Activated naive CD8-positive, alpha-beta T cell treated with anti-CD3 and anti-CD28 coated beads, Interleukin-2, amount 50 U/mL, for 16 hours (primary cell): ENCODE data around the gene UBE3D.
"Not testable (repeated sequence)": the region's sequence is repeated elsewhere in the genome, so short reads cannot be mapped to it uniquely, and the experiment has no call there.

Source experiments
- DNase-seq: peaks from one replicate; pipeline ENCODE4 v3.0.0-alpha.2; 2020; ENCODE audit warnings: low read depth, low spot score

Gene UBE3D

DNA sequence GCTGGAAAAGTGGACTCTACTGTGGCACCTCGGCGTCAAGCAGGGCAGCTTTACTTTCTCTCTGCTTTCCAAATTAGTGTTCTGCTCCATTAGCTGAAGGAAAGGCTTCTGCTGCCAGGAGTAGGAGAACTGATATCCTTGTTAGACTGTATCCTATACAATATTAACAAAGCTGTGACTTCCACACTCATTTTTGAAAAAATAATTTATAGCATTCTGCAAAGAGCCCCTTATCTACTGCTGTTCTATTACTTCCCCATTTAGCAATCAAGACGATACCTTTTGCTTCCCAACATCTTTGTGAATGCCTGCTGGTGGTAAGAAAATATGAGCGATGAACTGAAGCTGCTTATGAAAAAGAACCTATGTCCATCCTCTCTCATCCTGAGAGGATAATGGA, 151.1 kb downstream of the UBE3D start:
- no peak for DNase-seq

DNA sequence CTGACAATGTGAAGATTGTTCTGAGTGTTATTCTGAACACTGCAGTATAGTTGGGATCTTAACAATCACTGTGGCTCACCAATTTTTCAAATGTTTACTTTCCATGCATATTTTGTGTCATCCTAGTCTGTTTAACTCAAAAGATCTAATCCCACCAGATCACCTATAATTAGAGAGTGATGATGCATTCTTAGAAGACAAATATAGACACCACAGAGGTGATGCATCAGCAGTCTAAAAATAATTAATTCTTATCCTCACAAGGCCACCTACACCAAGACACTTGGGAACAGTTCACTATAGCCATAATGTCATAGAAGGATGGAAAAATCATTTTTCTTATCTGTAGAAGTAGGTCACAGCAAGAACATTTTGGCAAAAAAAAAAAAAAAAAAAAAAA, 154.8 kb downstream of the UBE3D start:
- no peak for DNase-seq

DNA sequence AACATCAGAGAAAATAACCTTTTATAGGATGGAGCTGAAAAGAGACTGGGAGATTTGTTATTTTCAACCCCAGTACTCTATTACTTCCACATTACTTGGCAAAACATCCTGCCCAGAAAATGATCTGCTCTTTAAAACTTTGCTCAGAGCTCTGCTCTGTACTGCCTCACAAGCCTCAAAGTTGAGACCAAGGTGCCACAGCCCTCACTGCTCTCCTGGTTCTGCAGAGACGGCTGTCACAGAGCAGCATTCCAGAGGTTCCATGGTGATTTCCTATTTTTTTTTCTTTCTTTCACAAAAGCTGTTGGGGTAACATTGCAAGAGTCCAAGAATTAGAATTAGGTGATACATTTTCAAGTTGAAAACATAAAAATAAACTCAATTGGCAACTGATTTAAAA, 155.2 kb downstream of the UBE3D start:
- no peak for DNase-seq

DNA sequence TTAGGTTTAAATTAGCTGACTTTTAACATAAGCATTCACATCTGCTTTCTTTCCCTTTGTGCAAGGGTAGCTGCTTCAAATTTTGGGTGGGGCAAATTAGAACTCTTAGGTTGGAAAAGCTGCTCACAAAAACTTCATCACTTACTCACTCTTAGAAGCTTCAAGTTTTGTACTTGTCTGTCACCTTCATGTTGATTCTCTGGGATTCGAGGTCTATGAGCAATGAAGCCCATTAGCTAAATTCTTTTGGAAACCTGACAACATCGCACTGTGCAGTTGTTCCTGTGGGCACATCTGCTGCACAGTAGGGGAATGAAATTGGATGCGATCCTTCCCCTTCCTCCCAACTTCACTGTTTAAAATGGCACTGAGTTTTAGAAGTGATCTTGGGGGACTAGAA, 156.1 kb downstream of the UBE3D start:
- DNase-seq = no peak

DNA sequence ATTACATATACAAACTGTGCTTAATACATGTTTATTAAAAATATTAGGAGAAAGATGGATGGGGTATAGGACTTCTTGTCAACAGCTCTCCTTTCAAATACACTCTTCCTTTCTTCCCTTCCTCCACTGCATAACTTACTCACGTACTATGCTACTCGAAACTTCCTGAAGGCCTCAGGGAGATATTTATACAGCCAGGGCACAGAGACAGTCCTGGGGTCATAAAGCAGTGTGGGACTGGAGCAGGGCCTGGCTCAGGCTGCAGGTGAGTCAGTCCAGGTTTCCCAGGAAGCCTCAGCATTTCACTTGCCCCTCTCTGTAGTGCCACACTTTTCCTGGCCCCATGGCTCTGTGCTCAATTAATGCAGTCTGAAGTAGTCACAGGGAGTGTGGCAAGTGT, 157.0 kb downstream of the UBE3D start:
- DNase-seq = no peak

DNA sequence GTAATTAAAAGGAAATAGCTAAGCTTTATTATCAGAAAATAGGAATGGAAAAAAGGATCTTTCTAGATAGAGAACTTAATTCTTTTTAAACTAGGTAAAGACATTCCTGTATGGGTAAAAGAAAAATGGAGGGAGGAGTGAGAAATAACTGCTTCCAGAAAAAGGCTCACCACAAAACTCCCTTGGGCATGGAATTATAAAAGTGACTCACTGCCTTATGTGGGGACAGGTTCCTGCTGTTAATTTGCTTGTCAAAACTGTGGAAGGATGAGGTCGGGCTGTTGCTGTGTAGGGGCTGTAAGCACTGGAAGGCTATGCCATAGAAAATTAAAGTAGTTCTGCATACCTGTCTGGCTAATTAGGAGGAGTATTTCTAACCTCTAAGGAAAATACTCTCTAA, 158.7 kb downstream of the UBE3D start:
- no peak for DNase-seq

DNA sequence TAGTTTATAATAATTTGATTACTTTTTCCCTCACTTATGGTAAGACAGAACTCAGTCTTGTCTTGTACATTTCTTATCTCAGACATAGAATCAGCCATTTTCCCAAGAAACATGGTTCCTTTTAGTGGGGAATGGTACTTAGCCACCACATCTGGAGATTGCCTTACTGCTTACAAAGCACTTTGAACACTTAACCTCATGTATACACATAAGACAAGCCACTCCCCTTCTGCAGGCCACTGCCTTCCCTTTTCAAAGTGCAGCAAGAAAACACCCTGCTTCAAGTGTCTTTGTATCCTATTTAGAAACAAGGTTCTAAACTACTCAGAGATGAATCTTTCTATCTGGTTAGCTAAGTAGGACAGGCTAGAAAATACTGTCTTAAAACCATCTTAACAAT, 159.2 kb downstream of the UBE3D start:
- DNase-seq = no peak

DNA sequence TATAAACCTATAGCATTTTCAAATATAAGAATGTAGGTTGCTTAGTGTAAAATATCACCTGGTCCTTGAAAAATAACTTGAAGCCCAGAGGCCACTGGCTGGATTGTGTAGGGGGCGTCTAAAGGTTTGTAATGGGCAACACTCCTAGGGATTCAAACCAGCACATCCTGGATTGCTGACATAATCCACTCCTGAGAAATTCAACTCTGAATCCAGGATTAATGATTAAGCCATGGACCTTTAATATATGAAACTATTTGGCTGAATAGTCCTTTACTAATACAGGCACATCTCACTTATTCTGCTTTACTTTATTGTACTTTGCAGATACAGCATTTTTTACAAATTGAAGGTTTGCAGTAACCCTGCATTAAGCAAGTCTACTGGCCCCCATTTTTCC, 160.8 kb downstream of the UBE3D start:
- DNase-seq = no peak

DNA sequence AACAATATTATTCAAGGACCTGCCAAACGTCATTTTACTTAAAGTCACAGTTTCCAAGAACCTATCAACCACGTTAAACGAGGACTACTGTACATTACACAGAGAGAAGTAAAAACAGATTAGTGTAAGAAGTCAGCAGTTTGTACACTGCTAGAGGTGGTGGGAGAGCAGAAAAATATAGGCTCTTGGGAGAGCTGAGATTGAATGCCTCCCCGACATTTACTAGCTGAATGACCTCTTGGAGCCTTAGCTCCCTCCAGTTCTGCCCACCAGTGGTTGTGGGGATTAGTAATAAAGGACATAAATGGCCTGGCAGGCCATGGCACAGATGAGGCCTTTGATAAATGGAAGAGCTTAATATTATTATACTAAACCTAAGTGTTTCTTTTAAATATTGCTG, 161.4 kb downstream of the UBE3D start:
- no peak for DNase-seq

DNA sequence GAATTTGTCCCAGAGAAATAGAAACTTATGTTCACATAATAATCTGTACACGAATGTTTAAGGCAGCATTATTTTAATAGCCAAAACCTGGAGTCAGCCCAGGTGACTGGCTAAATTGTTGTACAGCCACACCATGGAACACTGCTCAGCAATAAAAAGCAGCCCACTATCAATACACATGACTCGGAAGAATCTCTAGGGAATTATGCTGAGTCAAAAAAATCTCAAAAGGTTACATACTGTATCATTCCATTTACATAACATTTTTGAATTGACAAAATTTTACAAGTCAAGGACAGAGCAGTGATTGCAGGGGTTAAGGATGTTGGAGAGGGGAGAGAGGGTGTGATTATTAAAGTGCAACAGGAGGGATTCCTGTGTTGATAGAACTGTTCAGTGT, 163.4 kb downstream of the UBE3D start:
- no peak for DNase-seq

DNA sequence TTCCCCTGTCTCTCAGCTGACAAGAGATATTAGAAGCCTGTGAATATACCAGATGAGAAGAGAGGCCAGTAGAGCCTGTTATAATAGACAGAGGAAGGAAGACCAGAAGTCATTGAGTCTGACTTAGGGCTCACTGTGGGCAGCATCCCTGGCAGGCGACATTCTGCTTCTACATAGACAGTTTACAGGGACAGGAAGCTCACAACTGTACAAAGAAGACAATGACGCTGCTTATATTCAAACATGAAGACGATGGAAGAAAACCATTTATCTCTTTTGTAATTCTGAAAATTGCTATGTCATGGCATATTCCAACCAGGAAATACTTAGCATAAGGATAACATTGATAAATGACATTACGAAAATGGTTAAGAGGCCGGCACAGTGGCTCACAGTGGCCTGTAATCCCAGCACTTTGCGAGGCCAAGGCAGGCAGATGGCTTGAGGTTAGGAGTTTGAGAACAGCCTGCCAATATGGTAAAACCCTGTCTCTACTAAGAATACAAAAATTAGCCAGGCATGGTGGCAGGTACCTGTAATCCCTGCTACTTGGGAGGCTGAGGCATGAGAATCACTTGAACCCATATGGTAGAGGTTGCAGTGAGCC, 170.9 kb downstream of the UBE3D start:
- DNase-seq = no peak

DNA sequence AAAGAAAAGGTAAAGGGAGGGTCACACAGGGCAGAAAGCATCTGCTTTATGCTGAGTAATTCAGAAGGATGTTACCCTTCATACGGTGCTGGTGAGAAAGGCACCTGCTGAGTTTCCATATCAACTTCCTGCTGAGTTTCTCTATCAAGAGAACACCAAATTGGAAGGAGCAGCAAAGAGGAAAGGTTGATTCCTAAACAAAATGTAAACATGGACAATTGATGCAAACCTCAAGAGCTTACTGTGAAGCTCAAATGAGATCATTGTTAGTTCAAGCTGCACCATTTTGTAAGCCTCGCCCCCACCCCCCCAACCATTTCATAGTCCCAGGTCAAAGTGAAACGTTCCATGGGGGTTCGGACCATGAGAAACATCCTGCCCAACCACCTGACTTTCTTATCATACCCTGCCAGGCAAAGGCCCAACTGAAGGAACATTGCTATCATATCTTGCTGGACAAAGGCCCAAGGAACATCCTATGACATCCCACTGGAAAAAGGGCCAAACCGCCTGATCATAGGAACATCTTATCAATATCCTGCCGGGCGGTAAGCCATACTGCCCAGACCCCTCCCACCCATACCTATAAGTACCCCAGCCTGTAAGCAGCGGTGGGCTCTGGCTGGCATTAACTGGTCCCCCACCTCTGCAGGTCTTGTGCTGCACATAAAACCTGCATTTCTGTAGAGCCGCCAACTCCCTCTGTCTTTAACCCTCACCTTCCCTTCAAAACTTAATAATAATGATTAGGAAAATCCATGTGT, 171.6 kb downstream of the UBE3D start:
- no peak for DNase-seq

DNA sequence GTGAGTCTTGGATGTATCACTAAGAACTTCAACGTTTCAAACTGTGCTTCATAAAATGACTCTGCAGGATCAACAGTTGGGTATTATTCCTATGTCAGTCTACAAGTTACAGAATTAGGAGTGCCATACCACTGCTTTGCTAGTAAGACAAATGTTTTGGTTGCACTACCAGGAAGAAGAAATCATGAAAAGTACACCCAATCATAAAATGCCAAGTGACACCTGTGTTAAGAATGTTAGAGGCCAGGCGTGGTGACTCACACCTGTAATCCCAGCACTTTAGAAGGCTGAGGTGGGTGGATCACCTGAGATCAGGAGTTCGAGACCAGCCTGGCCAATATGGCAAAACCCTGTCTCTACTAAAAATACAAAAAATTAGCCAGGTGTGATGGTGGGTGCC, 174.1 kb downstream of the UBE3D start:
- DNase-seq = not testable (repeated sequence)

DNA sequence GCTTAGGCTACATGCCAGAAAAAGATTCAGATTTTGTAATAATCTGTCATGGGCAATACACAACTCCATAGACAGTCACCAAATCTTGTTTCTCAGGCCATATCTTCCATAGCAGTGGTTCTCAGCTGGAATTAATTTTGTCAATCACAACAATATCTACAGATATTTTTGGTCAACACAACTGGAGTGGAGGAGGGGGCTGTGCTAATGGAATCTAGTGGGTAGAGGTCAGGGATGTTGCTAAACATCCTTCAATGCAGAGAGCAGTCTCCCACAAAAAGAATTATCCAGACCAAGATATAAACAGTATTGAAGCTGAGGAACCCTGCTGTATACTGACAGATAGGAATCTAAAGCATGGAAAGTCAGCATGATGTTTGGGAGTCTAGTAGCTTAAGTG, 174.6 kb downstream of the UBE3D start:
- no peak for DNase-seq

DNA sequence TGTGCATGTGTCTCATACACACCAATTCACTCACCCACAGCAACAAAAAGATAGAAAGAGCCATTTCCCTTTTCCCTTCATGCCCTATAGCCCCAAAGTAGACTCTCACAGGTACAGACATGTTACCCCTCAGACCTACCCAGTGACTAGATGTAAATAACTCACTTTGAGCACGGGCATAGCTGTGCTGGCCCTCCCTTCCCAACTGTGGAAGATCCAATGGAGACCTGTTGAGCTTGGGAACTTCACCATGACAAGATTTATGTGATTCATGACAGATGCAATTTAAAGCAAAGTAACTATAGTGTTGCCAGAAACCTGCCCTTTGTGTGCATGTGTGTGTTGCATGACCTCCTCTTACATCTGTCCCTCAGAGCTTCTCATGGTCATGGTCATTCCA, 175.4 kb downstream of the UBE3D start:
- no peak for DNase-seq

DNA sequence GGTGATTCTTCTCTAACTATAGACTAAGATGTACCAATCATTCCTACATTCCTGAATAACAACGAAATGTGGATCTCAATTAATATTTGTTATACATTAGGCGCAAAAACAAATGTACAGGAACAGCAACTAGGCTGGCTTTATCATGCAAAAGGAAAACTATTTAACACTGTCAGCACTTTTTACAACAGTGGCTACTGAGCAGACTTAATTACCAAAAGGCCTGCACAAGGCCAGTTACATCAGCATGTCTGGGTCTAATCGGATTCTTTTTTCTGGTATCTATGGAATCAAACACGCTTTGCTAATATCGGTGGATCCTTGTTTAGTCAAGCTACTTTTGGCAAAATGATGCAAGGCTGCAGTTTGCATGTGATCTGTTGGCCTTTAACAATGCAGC, 176.5 kb downstream of the UBE3D start:
- DNase-seq = no peak

DNA sequence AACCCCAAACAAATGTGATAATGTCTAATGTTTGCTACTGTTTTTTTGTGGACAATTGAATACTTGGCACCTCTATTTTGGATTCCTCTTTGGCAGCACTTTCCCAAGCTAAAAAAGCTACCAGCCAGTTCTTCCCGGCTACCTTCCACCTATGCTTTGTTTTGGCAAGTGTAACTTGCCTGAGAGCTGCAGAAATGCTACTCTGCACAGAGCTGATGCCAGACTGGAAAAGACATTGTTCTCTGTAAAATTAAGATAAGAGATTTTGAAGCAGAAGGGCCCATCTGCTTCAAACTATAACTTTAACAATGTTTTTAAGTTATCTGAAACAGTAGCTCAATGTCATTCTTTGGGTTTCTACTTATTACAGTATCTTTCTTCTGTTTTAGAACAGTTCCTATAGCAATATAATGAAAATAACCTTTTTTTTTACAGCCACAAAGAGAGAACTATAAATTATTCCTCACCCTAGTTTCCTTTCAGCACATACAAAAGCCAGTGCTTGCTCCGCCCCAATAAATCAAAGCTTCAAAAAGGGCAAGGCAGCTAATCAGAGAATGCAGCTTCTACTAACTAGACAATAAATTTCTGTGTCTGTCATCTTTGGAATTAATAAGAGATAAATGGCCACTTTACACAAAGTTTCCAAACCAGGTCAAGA, 183.1 kb downstream of the UBE3D start:
- DNase-seq = no peak

DNA sequence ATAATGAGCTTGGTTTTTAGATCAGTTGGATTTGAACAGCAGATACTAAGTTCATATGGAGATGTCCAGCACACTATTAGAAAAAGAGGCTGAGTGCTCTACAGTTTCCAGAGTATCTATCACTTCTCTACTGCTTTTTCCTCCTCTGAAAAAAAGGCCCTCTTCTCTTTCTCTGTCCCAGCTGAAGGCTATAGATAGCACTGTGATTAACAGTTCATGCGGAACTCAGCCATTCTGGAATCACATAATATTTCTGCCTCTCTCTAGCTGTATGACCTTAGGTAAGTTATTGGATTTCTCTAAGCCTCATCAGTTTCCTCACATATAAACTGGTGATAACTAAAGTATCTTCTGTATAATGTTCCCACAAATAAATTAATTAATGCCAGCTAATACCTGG, 184.1 kb downstream of the UBE3D start:
- no peak for DNase-seq

DNA sequence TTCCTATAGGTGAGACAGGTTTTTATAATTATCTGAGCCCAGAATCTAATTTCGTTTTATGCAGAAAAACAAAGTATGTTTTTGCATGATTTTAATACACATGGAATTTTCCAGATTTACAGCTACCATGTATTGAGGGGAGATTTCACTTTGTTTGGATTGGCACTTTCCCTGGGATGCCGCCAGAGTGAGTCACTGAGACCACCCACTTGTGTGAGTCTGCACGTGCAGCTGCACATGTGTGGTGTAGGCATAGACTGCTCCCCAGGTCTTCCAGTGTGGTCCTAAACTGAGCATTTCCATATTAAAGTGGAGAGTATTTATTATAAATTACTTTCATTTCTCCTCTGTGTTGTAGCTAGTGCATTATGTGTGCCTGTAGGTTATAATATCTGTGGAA, 186.8 kb downstream of the UBE3D start:
- no peak for DNase-seq

DNA sequence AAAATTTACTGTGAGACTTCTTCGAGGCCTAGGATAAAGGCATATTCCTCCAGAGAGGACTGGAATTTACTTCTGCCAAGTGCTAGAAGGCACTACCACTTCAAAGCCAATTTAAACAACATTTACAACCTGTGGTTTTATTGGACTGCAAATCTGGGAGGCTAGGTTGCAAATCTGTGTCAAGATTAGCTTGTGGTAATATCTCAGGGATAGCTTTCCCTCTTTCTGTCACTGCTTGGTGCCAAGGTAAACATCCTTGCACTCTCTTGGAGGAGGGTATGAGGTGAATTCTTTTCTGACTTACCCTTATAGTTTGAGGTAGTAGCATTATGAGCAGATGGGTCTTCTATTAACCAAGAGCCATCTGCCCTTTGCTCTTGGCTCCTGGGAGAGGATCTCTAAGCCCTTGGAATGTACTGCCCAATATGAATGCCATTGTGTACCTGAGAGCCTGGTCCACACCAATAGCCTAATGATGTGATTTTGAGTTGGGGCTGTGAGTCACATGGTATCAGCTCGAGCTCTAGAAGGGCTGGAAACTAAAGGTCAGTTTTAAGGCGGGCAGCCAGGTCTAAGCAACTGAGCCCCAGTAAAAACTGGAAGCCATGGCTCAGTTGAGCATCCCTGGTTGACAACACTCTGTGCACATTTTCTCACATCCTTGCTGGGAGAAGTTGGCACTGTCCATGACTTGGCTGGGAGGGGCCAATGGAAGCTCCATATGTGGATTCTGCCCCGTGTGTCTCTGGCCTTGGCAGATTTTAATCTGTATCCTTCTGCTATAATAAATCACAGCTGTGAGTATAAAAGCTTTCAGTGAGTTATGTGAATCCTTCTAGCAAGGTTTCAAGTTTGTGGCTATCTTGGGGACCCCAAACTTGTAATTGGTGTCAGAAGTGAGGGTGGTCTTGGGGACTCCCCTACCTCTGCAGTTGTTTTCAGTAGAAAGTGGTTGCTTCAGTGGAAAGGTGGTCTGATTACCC, 188.1 kb downstream of the UBE3D start:
- DNase-seq = no peak

DNA sequence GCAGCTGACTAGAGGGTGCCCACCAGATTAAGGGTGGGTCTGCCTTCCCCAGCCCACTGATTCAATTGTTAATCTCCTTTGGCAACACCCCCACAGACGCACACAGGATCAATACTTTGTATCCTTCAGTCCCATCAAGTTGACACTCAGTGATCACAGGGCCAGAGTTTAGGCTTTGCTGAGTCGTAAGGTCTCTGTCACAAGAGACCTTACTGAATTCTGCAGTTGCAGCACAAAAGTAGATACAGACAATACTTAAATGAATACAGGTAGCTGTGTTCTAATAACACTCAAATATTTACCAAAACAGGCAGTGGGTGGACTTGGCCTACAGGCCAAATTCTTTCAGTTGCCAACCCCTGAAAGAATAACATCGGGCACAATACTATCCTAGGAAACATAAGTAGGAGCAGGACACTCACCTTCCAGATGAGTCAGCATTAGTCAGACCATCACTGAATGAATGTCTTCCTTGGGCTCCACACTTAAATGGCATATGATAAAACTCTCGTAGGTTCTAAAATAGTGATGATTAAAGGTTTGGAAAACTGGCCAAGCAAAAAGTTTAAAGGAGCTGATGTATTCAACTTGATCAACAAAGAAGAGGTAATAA, 190.0 kb downstream of the UBE3D start:
- DNase-seq = no peak

DNA sequence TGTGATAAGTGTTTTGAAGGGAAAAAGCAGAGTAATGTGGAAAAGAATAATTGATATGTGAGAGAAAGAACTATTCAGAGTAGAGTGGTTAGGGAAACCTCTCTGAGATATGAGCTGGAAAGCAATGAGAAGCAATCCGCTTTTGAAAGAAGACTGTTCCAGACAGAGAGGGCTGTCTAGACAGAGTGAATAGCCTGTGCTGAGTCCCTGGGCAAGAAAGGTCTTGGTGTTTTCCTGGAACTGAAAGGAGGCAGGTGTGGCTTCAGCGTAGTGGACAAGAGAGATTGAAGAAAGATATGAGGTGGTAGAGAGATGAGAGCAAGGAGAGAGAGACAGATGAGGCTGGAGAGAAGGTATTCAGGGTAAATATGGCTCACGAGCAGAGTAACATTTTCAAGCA, 190.8 kb downstream of the UBE3D start:
- no peak for DNase-seq
